Choroid plexus epithelial cell (primary cell): ENCODE measurements around the gene NMRK2.
A peak's percentile ranks its signal among the peaks of the same experiment; 100 is the strongest.

Source experiments
- DNase-seq: peaks from one replicate; pipeline ENCODE4 v3.0.0-alpha.2; 2010; ENCODE audit warnings: low read depth
- H3K4me3 ChIP-seq: 2 replicates; pipeline ENCODE4 v1.5.1; 2011; ENCODE audit warnings: low read depth, mild to moderate bottlenecking, control low read depth, low read length, moderate library complexity
- TF ChIP-seq, protein P1 (sequence below): conservative IDR thresholded peaks from 2 replicates; pipeline ENCODE4 v1.5.1; 2011; ENCODE audit warnings: low read depth, mild to moderate bottlenecking, control low read depth, inconsistent platforms, low read length, moderate library complexity

Gene NMRK2

DNA sequence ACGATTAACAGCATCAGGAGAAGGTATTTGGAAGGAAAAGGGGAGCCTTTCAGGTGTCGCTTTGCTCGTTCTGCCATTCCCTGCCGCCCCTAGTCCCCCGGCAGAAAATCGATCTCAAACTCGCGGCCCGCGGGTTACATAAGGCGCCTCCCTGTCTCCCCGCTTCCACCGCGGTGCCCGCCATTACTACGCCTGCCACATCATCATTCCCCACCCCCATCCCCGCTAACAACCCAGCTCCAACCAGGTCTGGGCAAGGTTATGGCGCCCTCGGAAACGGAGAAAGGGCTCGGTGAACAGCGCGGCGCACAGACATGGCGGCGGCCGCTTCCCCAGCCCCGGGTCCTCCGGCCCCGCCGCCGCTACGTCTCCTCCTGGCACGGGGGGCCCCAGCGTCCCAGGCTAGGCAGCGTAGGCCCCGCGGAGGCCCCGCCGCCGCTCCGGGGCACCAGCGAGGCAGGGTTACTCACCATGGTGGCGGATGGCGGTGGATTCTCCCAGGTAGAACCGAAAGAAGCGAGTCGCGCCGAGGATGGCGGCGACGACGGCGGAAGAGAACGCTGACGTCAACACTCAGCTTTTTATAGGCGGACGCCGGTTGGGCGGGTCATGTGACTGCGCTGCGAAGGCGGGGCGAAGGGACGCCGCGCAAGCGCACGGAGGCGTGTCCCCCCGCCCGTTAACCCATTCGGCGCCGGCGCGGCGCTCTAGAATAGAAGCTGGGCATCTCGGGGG is 52.2 kb downstream of the NMRK2 start, which contains the start of gene EEF2:
TSS of gene EEF2 (minus strand) at position 556 of the 735 bp plus-strand sequence. CDS start at position 473, 83 bp downstream.
- TF ChIP-seq, protein P1, sequence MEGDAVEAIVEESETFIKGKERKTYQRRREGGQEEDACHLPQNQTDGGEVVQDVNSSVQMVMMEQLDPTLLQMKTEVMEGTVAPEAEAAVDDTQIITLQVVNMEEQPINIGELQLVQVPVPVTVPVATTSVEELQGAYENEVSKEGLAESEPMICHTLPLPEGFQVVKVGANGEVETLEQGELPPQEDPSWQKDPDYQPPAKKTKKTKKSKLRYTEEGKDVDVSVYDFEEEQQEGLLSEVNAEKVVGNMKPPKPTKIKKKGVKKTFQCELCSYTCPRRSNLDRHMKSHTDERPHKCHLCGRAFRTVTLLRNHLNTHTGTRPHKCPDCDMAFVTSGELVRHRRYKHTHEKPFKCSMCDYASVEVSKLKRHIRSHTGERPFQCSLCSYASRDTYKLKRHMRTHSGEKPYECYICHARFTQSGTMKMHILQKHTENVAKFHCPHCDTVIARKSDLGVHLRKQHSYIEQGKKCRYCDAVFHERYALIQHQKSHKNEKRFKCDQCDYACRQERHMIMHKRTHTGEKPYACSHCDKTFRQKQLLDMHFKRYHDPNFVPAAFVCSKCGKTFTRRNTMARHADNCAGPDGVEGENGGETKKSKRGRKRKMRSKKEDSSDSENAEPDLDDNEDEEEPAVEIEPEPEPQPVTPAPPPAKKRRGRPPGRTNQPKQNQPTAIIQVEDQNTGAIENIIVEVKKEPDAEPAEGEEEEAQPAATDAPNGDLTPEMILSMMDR, result no peak
- DNase-seq, result peak; percentile 93
- peak within 1 kb of the TSS; percentile 98 for H3K4me3 ChIP-seq

DNA sequence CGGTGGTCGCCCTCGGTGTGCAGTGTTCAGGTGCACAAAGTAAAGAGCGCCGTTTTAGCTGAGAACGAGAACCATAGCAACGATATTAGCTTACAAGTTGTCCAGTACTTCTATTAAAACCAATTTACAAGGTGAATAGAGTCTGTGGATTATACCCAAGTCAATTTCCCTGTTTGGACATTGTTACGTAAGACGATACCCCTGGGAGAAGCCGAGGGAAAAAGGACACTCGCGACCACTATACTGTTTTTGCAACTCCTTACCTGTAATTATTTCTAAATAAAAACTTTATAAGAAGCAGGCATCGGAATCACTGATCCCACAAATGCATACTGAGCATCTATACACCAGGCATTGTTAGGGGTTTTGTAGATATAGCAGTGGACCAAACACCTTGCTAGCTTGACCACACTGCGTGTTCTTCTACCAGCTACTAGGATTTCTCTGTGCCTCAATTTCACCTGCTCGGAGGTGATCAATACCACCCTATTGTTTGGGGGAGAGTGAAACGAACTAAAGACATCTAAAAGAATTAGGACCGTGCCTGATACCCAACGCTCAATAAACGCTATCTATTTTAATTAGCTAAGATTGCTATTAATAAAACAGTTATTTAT is 52.9 kb downstream of the NMRK2 start:
- TF ChIP-seq, protein P1, result no peak
- no peak for DNase-seq
- H3K4me3 ChIP-seq, result peak overlapping the region; percentile 98

GRCh38 chr19:3986260-3987041 is 53.6 kb downstream of the NMRK2 start:
- TF ChIP-seq, protein P1, result peak; percentile 60
- peak overlapping the region; percentile 98 for H3K4me3 ChIP-seq

DNA sequence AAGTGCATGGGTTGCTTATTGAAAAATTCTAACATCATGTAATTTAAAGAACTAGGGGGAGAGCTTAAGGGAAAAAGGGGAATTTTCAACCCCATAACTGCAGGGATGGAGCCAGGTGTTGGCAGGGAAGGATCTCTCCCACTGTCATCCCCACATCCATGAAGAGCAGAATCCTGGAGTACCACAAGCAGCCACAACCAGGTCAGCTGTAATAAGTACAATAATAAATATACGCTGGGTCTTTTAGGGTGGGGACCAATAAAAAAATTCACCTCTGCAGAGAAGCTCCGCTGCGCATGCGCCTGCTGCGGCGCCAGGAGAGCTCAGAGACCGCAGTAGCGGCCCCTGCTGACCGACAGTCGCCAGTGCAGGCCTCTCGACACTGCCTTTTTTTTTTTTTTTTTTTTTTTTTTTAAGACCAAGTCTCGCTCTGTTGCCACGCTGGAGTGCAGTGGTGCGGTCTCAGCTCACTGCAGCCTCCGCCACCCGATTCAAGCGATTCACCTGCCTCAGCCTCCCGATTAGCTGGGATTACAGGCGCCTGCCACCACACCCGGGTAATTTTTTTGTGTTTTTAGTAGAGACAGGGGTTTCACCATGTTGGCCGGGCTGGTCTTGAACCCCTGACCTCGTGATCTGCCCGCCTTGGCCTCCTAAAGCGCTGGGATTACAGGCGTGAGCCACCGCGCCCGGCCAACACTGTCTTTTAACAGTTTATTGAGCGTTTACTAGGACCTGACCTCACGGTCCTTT is 54.9 kb downstream of the NMRK2 start:
- TF ChIP-seq, protein P1, result peak; percentile 86
- peak; percentile 88 for DNase-seq
- peak overlapping the region; percentile 42 for H3K4me3 ChIP-seq

More at GRCh38 chr19:3986260-3987041, 53.6 kb downstream of the NMRK2 start:
- peak; percentile 89 for DNase-seq

- TF ChIP-seq, protein P1, result no peak
- DNase-seq, result no peak
- no peak overlapping the region for H3K4me3 ChIP-seq
Observed at GRCh38 chr19:3990815-3991117, 57.9 kb downstream of the NMRK2 start.
